ENCODE data around the gene DOCK4. TPM values are rescaled to one million over a fixed set of nuclear protein-coding genes. Genes with fewer than 3 reads are reported as not detected.

Gene DOCK4
- total RNA-seq, 1 donor from 2014 or later: 11.8 TPM

DNA sequence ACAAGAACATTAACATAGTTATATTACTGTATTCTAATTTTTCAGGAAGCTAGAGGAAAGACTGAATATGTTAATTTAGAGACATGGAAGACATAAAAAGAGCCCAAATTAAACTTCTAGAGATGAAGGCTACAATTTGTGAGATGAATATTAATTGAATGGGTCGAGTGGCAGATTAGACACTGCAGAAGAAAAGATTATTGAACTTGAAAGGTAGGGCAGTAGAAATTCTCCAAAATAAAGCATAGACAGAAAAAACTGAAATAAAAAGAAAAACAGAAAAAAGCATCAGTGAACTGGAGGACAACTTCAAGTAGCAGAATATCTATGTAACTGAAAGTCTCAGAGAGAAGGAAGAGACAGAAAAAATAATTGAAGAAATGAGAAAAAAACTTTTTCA lies 369.6 kb downstream of the DOCK4 start:
- no peak for DNase-seq (ENCODE audit: low spot score)
- no peak for ATAC-seq

DNA sequence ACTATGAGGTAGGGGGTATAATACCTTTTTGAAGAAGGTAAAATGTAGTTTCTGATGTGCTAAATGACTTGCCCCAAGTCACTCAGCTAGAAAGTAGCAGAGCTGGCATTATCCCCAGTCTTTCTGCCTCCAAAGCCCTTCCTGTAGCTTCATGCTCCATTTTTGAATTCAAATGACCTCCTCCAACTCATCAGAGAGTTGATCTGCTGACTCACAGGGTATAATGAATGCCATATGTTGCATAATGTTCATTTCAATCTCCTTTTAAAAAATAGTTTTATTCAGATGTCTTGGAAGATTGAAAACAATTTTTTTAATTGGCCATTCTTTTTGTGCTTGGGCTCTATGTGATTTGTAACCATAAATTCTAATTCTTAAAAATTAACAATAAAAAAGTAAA lies 371.1 kb downstream of the DOCK4 start:
- DNase-seq (ENCODE audit: low spot score) (no peak), ATAC-seq (no peak)

- no peak for ATAC-seq
- no peak for DNase-seq (ENCODE audit: low spot score)
Observed at GRCh38 chr7:111834367-111834766, 371.8 kb downstream of the DOCK4 start.

- DNase-seq (ENCODE audit: low spot score) (no peak), ATAC-seq (no peak)
Observed at GRCh38 chr7:111833466-111833865, 372.7 kb downstream of the DOCK4 start.

DNA sequence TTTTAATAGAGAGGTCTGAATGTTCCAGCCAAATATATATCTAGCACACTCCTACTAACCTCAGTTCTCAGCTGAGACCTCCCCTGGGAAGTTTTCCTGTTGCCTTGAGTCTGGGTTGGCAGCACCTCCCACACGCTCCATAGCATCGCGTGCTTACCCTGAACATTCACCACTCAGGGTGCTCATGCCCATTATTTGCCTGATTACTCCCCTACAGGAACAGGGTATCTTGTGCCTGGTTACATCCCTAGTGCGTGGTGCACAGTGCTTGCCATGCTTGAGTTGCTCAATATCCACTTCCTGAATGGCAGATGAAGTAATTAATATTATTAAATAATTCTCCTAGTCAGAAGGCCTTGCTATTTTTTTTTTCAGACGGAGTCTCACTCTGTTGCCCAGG lies 374.0 kb downstream of the DOCK4 start:
- ATAC-seq: no peak
- DNase-seq (ENCODE audit: low spot score): no peak

GRCh38 chr7:111829221-111829620 lies 377.0 kb downstream of the DOCK4 start:
- ATAC-seq (no peak), DNase-seq (ENCODE audit: low spot score) (no peak)

GRCh38 chr7:111827863-111828504 lies 378.2 kb downstream of the DOCK4 start:
- DNase-seq (ENCODE audit: low spot score): no peak
- no peak for ATAC-seq

GRCh38 chr7:111825046-111825445 lies 381.2 kb downstream of the DOCK4 start:
- ATAC-seq: no peak
- DNase-seq (ENCODE audit: low spot score): no peak

GRCh38 chr7:111823826-111824225 lies 382.4 kb downstream of the DOCK4 start:
- DNase-seq (ENCODE audit: low spot score) (no peak), ATAC-seq (no peak)

GRCh38 chr7:111821046-111821445 lies 385.2 kb downstream of the DOCK4 start:
- DNase-seq (ENCODE audit: low spot score): no peak
- ATAC-seq: no peak

DNA sequence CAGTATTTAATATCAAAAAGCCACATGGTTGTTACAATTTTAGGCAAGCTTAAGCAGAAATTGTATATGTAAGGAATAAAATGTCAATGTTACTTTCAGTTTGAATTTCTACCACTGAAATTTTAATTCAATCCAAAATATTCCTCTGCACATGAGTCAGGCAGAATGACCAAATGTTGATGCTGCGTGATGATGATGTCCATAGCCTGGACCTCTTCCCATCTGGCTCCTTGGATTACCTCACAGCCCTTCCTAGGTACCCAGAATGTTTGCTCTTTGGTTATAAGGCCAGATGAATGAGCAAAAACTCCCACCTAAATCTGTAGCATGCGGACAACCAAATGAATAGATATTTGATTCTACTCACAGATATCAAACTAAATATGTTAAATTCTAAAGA lies 385.6 kb downstream of the DOCK4 start:
- no peak for ATAC-seq
- DNase-seq (ENCODE audit: low spot score): no peak

GRCh38 chr7:111820121-111820520 lies 386.1 kb downstream of the DOCK4 start:
- DNase-seq (ENCODE audit: low spot score) (no peak), ATAC-seq (no peak)

- ATAC-seq (no peak), DNase-seq (ENCODE audit: low spot score) (no peak)
Observed at GRCh38 chr7:111815354-111815753, 390.8 kb downstream of the DOCK4 start.

GRCh38 chr7:111813306-111813705 lies 392.9 kb downstream of the DOCK4 start:
- DNase-seq (ENCODE audit: low spot score) (no peak), ATAC-seq (no peak)

- no peak for DNase-seq (ENCODE audit: low spot score)
- ATAC-seq: no peak
Observed at GRCh38 chr7:111806232-111806631, 400.0 kb downstream of the DOCK4 start.

GRCh38 chr7:111803015-111803758 lies 403.0 kb downstream of the DOCK4 start:
- ATAC-seq (peak; percentile 93), DNase-seq (ENCODE audit: low spot score) (no peak)

- DNase-seq (ENCODE audit: low spot score) (no peak), ATAC-seq (peak; percentile 33)
Observed at GRCh38 chr7:111802194-111802772, 403.9 kb downstream of the DOCK4 start.

DNA sequence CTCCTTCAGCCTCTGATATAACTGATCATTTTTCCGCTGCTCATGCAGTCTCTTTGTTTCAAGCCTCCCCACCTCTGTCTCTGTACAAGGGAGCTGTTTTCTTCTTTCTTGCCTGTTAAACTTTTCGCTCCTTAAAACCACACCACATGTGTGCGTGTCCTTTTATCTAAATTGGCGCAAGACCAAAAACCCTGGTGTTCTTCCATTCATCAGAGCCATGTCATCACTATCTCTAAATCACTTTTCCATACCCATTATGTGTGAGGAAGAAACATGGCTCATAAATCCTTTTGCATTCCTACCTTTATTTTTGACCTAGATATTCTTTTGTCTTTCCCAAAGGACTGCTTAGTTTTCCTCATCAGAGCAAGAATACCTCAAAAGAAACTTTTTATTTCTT lies 404.9 kb downstream of the DOCK4 start:
- DNase-seq (ENCODE audit: low spot score) (no peak), ATAC-seq (no peak)

DNA sequence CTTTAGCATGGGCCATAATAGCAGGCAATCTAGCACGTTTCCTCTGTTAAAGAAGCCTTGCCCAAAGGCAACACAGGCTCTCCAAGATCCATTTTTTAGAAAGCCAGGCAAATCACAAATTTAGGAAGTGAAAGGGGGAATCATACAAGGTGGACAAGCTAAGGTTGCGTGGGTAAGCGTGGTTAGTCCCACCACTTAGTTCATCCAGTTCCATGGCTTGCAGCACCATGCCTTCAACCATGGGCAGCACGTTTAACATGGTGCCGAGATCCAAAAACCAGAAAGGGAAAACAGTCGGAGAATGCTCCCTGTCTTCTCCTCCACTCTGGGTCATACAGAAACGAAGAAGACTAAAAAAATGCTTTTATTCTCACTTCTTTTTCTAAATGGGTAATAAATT lies 409.5 kb downstream of the DOCK4 start:
- DNase-seq (ENCODE audit: low spot score): no peak
- no peak for ATAC-seq

GRCh38 chr7:111789870-111790269 lies 416.3 kb downstream of the DOCK4 start:
- ATAC-seq (no peak), DNase-seq (ENCODE audit: low spot score) (no peak)

DNA sequence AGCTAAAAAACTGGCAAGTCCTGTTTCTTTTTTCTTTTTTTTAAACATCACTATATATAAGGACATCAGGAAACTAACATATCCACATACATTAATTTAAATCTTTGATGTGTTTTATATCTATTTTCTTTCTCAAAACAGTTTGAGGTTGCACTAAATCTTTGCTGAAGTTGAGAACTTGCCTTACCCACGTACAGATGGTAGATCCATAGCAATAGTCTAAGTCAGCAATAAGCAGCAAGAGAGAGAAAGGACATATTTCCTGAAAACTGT lies 417.2 kb downstream of the DOCK4 start:
- no peak for DNase-seq (ENCODE audit: low spot score)
- no peak for ATAC-seq

GRCh38 chr7:111788286-111789047 lies 417.7 kb downstream of the DOCK4 start:
- DNase-seq (ENCODE audit: low spot score) (no peak), ATAC-seq (no peak)
